HG03565 (cell line): ENCODE results near the gene PCCA.
"Not testable (repeated sequence)": the region's sequence is repeated elsewhere in the genome, so short reads cannot be mapped to it uniquely, and the experiment has no call there.

ENCODE experiments used
- ATAC-seq: cut with Tn5 transposase; IDR thresholded peaks from one replicate; pipeline ENCODE4 v1.9.1; 2021; ENCODE audit warnings: mild to moderate bottlenecking, moderate library complexity; ENCODE audit not compliant: unreplicated experiment

PCCA gene

GRCh38 chr13:100234524-100235136 lies 145.7 kb downstream of the PCCA start:
- no peak for ATAC-seq

- ATAC-seq = no peak
Observed at GRCh38 chr13:100235311-100235901, 146.5 kb downstream of the PCCA start.

GRCh38 chr13:100240109-100240779 lies 151.4 kb downstream of the PCCA start:
- no peak for ATAC-seq

GRCh38 chr13:100244431-100244830 lies 155.5 kb downstream of the PCCA start:
- ATAC-seq = no peak

- ATAC-seq = no peak
Observed at GRCh38 chr13:100245104-100245503, 156.2 kb downstream of the PCCA start.

GRCh38 chr13:100247937-100248336 lies 159.0 kb downstream of the PCCA start:
- ATAC-seq = no peak

- ATAC-seq = no peak
Observed at GRCh38 chr13:100254002-100254401, 165.1 kb downstream of the PCCA start.

GRCh38 chr13:100262404-100262803 lies 173.5 kb downstream of the PCCA start:
- ATAC-seq = no peak

GRCh38 chr13:100266026-100266425 lies 177.1 kb downstream of the PCCA start:
- no peak for ATAC-seq

GRCh38 chr13:100269837-100270236 lies 180.9 kb downstream of the PCCA start:
- ATAC-seq = no peak

GRCh38 chr13:100273138-100273537 lies 184.2 kb downstream of the PCCA start:
- ATAC-seq = no peak

- no peak for ATAC-seq
Observed at GRCh38 chr13:100273552-100273951, 184.7 kb downstream of the PCCA start.

- no peak for ATAC-seq
Observed at GRCh38 chr13:100274942-100275506, 186.1 kb downstream of the PCCA start.

- ATAC-seq = no peak
Observed at GRCh38 chr13:100275746-100276145, 186.9 kb downstream of the PCCA start.

GRCh38 chr13:100280681-100281080 lies 191.8 kb downstream of the PCCA start:
- no peak for ATAC-seq

GRCh38 chr13:100282306-100282705 lies 193.4 kb downstream of the PCCA start:
- ATAC-seq = not testable (repeated sequence)

- no peak for ATAC-seq
Observed at GRCh38 chr13:100290165-100290801, 201.4 kb downstream of the PCCA start.

- no peak for ATAC-seq
Observed at GRCh38 chr13:100291624-100292023, 202.7 kb downstream of the PCCA start.

GRCh38 chr13:100297413-100297812 lies 208.5 kb downstream of the PCCA start:
- no peak for ATAC-seq

- ATAC-seq = no peak
Observed at GRCh38 chr13:100298116-100298681, 209.3 kb downstream of the PCCA start.

- no peak for ATAC-seq
Observed at GRCh38 chr13:100298691-100299090, 209.8 kb downstream of the PCCA start.
